Ectodermal cell (in vitro differentiated cells): ENCODE results near the gene PCBD1.

Source experiments
- H3K27ac ChIP-seq: 2 replicates; pipeline ENCODE4 v1.7.0; 2013; ENCODE audit warnings: mild to moderate bottlenecking, low read depth, low read length; ENCODE audit not compliant: insufficient read depth, poor library complexity, severe bottlenecking
- H3K27me3 ChIP-seq: 2 replicates; pipeline ENCODE4 v1.7.0; 2013; ENCODE audit warnings: mild to moderate bottlenecking, low read length; ENCODE audit not compliant: insufficient read depth, control insufficient read depth, poor library complexity, severe bottlenecking
- H3K36me3 ChIP-seq: one replicate; pipeline ENCODE4 v1.7.0; 2013; ENCODE audit warnings: low read length; ENCODE audit not compliant: control insufficient read depth, insufficient read depth
- H3K4me1 ChIP-seq: one replicate; pipeline ENCODE4 v1.7.0; 2013; ENCODE audit warnings: low read length; ENCODE audit not compliant: control insufficient read depth, insufficient read depth
- H3K4me3 ChIP-seq: 2 replicates; pipeline ENCODE4 v1.7.0; 2013; ENCODE audit warnings: low read depth, low read length, control low read depth; ENCODE audit not compliant: insufficient read depth
- H3K9me3 ChIP-seq: 2 replicates; pipeline ENCODE4 v1.7.0; 2013; ENCODE audit warnings: mild to moderate bottlenecking, low read length, moderate library complexity; ENCODE audit not compliant: control insufficient read depth
- WGBS, 2 experiments: methylation state at CpG; one replicate each; pipeline ENCODE4 v1.1.7; 2013; ENCODE audit warnings: missing lambda C conversion rate in 2 of 2; 5-methylcytosine and 5-hydroxymethylcytosine counted together

Gene PCBD1

GRCh38 chr10:70902661-70903261 is 14.4 kb upstream of the PCBD1 start:
- H3K4me1 ChIP-seq, result peaks cover 2% of the 10 kb centered on the region
- no peak overlapping the region for H3K27ac ChIP-seq
- H3K27me3 ChIP-seq, result no peaks in the 10 kb centered on the region
- H3K36me3 ChIP-seq, result no peaks in the 10 kb centered on the region
- H3K9me3 ChIP-seq, result no peaks in the 10 kb centered on the region
- no peak overlapping the region for H3K4me3 ChIP-seq
- 89 to 90% methylated on average over 5 of the region's 5 CpGs for WGBS, 2 experiments

- H3K36me3 ChIP-seq, result no peaks in the 10 kb centered on the region
- no peaks in the 10 kb centered on the region for H3K27me3 ChIP-seq
- no peak overlapping the region for H3K27ac ChIP-seq
- WGBS, 2 experiments, result 90 to 91% methylated on average over 13 of the region's 13 CpGs
- no peaks in the 10 kb centered on the region for H3K4me1 ChIP-seq
- H3K4me3 ChIP-seq, result no peak overlapping the region
- H3K9me3 ChIP-seq, result peaks cover 3% of the 10 kb centered on the region
Measured at GRCh38 chr10:70901276-70901878, 13.0 kb upstream of the PCBD1 start.

- 83 to 88% methylated on average over 4 of the region's 4 CpGs for WGBS, 2 experiments
- H3K27me3 ChIP-seq, result no peaks in the 10 kb centered on the region
- no peaks in the 10 kb centered on the region for H3K36me3 ChIP-seq
- H3K4me1 ChIP-seq, result no peaks in the 10 kb centered on the region
- H3K9me3 ChIP-seq, result peaks cover 3% of the 10 kb centered on the region
- H3K4me3 ChIP-seq, result no peak overlapping the region
- H3K27ac ChIP-seq, result no peak overlapping the region
Measured at GRCh38 chr10:70899096-70899495, 10.7 kb upstream of the PCBD1 start.

- Histone ChIP-seq H3K4me1 (no peaks in the 10 kb centered on the region), H3K36me3 (no peaks in the 10 kb centered on the region), H3K27me3 (no peaks in the 10 kb centered on the region), H3K27ac (no peak overlapping the region), H3K4me3 (no peak overlapping the region), H3K9me3 (peaks cover 3% of the 10 kb centered on the region)
- WGBS, 2 experiments, result 97 to 98% methylated on average over 3 of the region's 3 CpGs
Measured at GRCh38 chr10:70898687-70899086, 10.3 kb upstream of the PCBD1 start.

- WGBS, 2 experiments, result 91 to 96% methylated on average over 1 of the region's 1 CpG
- Histone ChIP-seq H3K4me1 (no peaks in the 10 kb centered on the region), H3K27me3 (no peaks in the 10 kb centered on the region)
Measured at GRCh38 chr10:70896551-70896950, 8.2 kb upstream of the PCBD1 start.

GRCh38 chr10:70894416-70894815 is 6.1 kb upstream of the PCBD1 start:
- no peaks in the 10 kb centered on the region for H3K36me3 ChIP-seq
- H3K27ac ChIP-seq, result no peak overlapping the region
- no peak overlapping the region for H3K4me3 ChIP-seq
- 97% methylated on average over 2 of the region's 2 CpGs for WGBS, 2 experiments
- H3K9me3 ChIP-seq, result peaks cover 3% of the 10 kb centered on the region
- no peaks in the 10 kb centered on the region for H3K27me3 ChIP-seq
- H3K4me1 ChIP-seq, result no peaks in the 10 kb centered on the region

More at GRCh38 chr10:70896551-70896950, 8.2 kb upstream of the PCBD1 start:
- Histone ChIP-seq H3K4me3 (no peak overlapping the region), H3K9me3 (peaks cover 3% of the 10 kb centered on the region), H3K27ac (no peak overlapping the region), H3K36me3 (no peaks in the 10 kb centered on the region)

GRCh38 chr10:70893227-70894006 is 5.1 kb upstream of the PCBD1 start:
- H3K27ac ChIP-seq, result no peak overlapping the region
- 90% methylated on average over 10 of the region's 10 CpGs for WGBS, 2 experiments
- H3K27me3 ChIP-seq, result no peaks in the 10 kb centered on the region
- H3K4me3 ChIP-seq, result no peak overlapping the region
- H3K36me3 ChIP-seq, result no peaks in the 10 kb centered on the region
- peaks cover 3% of the 10 kb centered on the region for H3K9me3 ChIP-seq
- H3K4me1 ChIP-seq, result no peaks in the 10 kb centered on the region

- Histone ChIP-seq H3K9me3 (peaks cover 3% of the 10 kb centered on the region), H3K4me1 (no peaks in the 10 kb centered on the region), H3K36me3 (no peaks in the 10 kb centered on the region), H3K27me3 (no peaks in the 10 kb centered on the region), H3K4me3 (no peak overlapping the region), H3K27ac (no peak overlapping the region)
- WGBS, 2 experiments, result 93% methylated on average over 4 of the region's 4 CpGs
Measured at GRCh38 chr10:70892631-70893030, 4.3 kb upstream of the PCBD1 start.

- Histone ChIP-seq H3K27ac (no peak overlapping the region), H3K27me3 (no peaks in the 10 kb centered on the region), H3K9me3 (peaks cover 1% of the 10 kb centered on the region), H3K4me3 (no peak overlapping the region), H3K36me3 (no peaks in the 10 kb centered on the region), H3K4me1 (peaks cover 4% of the 10 kb centered on the region)
- WGBS, 2 experiments, result 80 to 90% methylated on average over 1 of the region's 1 CpG
Measured at GRCh38 chr10:70891627-70892026, 3.3 kb upstream of the PCBD1 start.

GRCh38 chr10:70890917-70891431 is 2.6 kb upstream of the PCBD1 start:
- Histone ChIP-seq H3K27ac (no peak overlapping the region), H3K27me3 (no peaks in the 10 kb centered on the region), H3K4me1 (peaks cover 4% of the 10 kb centered on the region), H3K36me3 (no peaks in the 10 kb centered on the region), H3K4me3 (no peak overlapping the region), H3K9me3 (no peaks in the 10 kb centered on the region)
- 82% methylated on average over 7 of the region's 7 CpGs for WGBS, 2 experiments
